ENCODE data around the gene ATAD3C.
A peak's percentile ranks its signal among the peaks of the same experiment; 100 is the strongest.

ATAD3C gene

GRCh38 chr1:1441002-1441888 is 8.2 kb upstream of the ATAD3C start (continued):
- TF ChIP-seq, protein P1, sequence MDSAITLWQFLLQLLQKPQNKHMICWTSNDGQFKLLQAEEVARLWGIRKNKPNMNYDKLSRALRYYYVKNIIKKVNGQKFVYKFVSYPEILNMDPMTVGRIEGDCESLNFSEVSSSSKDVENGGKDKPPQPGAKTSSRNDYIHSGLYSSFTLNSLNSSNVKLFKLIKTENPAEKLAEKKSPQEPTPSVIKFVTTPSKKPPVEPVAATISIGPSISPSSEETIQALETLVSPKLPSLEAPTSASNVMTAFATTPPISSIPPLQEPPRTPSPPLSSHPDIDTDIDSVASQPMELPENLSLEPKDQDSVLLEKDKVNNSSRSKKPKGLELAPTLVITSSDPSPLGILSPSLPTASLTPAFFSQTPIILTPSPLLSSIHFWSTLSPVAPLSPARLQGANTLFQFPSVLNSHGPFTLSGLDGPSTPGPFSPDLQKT (IDR thresholded peaks at IDR 0.05; ENCODE audit: borderline replicate concordance, low read depth, low read length) = no peak
- TF ChIP-seq ZNF692 (tag by site-specific recombination; IDR thresholded peaks at IDR 0.05) (peak; percentile 95), ZFP37 (tag by site-specific recombination; IDR thresholded peaks at IDR 0.05) (no peak), ZBTB20 (tag by site-specific recombination; IDR thresholded peaks at IDR 0.05) (no peak), HOXD13 (CRISPR knock-in tag; IDR thresholded peaks at IDR 0.05; ENCODE audit: borderline replicate concordance) (no peak), ZNF214 (tag by site-specific recombination; IDR thresholded peaks at IDR 0.05; ENCODE audit: borderline replicate concordance) (no peak), ZNF19 (tag by site-specific recombination; IDR thresholded peaks at IDR 0.05; ENCODE audit: low read depth) (no peak), ZNF530 (tag by site-specific recombination; IDR thresholded peaks at IDR 0.05; ENCODE audit: low read depth) (no peak), ZNF600 (tag by site-specific recombination; IDR thresholded peaks at IDR 0.05) (no peak), ZNF677 (tag by site-specific recombination; IDR thresholded peaks at IDR 0.05) (no peak), RBAK (tag by site-specific recombination; IDR thresholded peaks at IDR 0.05) (no peak), ZNF585B (tag by site-specific recombination; IDR thresholded peaks at IDR 0.05) (no peak), IKZF3 (tag by site-specific recombination; IDR thresholded peaks at IDR 0.05) (no peak), ZNF777 (tag by site-specific recombination; IDR thresholded peaks at IDR 0.05; ENCODE audit: borderline replicate concordance) (no peak), GLIS2 (tag by site-specific recombination; IDR thresholded peaks at IDR 0.05) (peak; percentile 89), ZNF560 (tag by site-specific recombination; IDR thresholded peaks at IDR 0.05; ENCODE audit: borderline replicate concordance) (no peak), ZNF114 (tag by site-specific recombination; IDR thresholded peaks at IDR 0.05) (no peak), ZNF16 (tag by site-specific recombination; IDR thresholded peaks at IDR 0.05; ENCODE audit: low read depth) (no peak), ZNF350 (tag by site-specific recombination; IDR thresholded peaks at IDR 0.05) (no peak), SP3 (tag by site-specific recombination; IDR thresholded peaks at IDR 0.05) (no peak; the same call in 1 of the 2 replicates), ZNF341 (tag by site-specific recombination; IDR thresholded peaks at IDR 0.05; ENCODE audit: low read depth) (no peak), ZNF792 (tag by site-specific recombination; IDR thresholded peaks at IDR 0.05) (no peak), ZNF2 (tag by site-specific recombination; IDR thresholded peaks at IDR 0.05) (peak; percentile 65; the same call in 1 of the 2 replicates), ZNF148 (tag by site-specific recombination; IDR thresholded peaks at IDR 0.05; ENCODE audit: borderline replicate concordance) (no peak), SP2 (tag by site-specific recombination; IDR thresholded peaks at IDR 0.05) (no peak), ZBTB21 (tag by site-specific recombination; IDR thresholded peaks at IDR 0.05) (no peak)
- TF ChIP-seq, protein P2, sequence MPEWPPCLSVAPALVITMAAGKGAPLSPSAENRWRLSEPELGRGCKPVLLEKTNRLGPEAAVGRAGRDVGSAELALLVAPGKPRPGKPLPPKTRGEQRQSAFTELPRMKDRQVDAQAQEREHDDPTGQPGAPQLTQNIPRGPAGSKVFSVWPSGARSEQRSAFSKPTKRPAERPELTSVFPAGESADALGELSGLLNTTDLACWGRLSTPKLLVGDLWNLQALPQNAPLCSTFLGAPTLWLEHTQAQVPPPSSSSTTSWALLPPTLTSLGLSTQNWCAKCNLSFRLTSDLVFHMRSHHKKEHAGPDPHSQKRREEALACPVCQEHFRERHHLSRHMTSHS (tag by site-specific recombination; IDR thresholded peaks at IDR 0.05) = no peak
- TF ChIP-seq, protein P3, sequence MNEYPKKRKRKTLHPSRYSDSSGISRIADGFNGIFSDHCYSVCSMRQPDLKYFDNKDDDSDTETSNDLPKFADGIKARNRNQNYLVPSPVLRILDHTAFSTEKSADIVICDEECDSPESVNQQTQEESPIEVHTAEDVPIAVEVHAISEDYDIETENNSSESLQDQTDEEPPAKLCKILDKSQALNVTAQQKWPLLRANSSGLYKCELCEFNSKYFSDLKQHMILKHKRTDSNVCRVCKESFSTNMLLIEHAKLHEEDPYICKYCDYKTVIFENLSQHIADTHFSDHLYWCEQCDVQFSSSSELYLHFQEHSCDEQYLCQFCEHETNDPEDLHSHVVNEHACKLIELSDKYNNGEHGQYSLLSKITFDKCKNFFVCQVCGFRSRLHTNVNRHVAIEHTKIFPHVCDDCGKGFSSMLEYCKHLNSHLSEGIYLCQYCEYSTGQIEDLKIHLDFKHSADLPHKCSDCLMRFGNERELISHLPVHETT (tag by site-specific recombination; IDR thresholded peaks at IDR 0.05) = no peak
- TF ChIP-seq, protein P4, sequence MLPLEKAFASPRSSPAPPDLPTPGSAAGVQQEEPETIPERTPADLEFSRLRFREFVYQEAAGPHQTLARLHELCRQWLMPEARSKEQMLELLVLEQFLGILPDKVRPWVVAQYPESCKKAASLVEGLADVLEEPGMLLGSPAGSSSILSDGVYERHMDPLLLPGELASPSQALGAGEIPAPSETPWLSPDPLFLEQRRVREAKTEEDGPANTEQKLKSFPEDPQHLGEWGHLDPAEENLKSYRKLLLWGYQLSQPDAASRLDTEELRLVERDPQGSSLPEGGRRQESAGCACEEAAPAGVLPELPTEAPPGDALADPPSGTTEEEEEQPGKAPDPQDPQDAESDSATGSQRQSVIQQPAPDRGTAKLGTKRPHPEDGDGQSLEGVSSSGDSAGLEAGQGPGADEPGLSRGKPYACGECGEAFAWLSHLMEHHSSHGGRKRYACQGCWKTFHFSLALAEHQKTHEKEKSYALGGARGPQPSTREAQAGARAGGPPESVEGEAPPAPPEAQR (tag by site-specific recombination; IDR thresholded peaks at IDR 0.05) = no peak
- TF ChIP-seq, protein P5, sequence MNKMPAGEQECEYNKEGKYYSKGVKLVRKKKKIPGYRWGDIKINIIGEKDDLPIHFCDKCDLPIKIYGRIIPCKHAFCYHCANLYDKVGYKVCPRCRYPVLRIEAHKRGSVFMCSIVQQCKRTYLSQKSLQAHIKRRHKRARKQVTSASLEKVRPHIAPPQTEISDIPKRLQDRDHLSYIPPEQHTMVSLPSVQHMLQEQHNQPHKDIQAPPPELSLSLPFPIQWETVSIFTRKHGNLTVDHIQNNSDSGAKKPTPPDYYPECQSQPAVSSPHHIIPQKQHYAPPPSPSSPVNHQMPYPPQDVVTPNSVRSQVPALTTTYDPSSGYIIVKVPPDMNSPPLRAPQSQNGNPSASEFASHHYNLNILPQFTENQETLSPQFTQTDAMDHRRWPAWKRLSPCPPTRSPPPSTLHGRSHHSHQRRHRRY (tag by site-specific recombination; IDR thresholded peaks at IDR 0.05) = 0 out of 2 replicates have a peak, but pooled peaks have one; percentile 17

All from HEK293 (cell line).